Pancreas (tissue), 10 donors: ENCODE results near the gene VWDE. TPM values are rescaled to one million over a fixed set of nuclear protein-coding genes. Genes with fewer than 3 reads are reported as not detected.

Experiments
- ATAC-seq, 4 donors: fragments of 200-7000 bp; cut with Tn5 transposase; one replicate each; pipeline versions ENCODE4 v1.8.0 to v1.9.1; 2020; ENCODE audit warnings: mild to moderate bottlenecking in 4 of 4, moderate library complexity in 4 of 4
- DNase-seq, 6 donors: peaks; one replicate each; pipeline ENCODE4 v3.0.0-alpha.2; 2020
- FAIRE-seq: peaks from 2 replicates; lab custom pipeline; 2012; peaks lifted over from hg19 to GRCh38; lab: Jason Lieb, UNC
- H3K27ac ChIP-seq, 4 donors: fragments of 200-600 bp; sonication (generic); 1 replicate in 3 of 4; 2 replicates in 1 of 4; pipeline versions ENCODE4 v1.5.0 to v1.8.0; 2020
- H3K27me3 ChIP-seq, 4 donors: fragments of 200-600 bp; one replicate each; pipeline ENCODE4 v1.8.0; 2021
- H3K36me3 ChIP-seq, 3 donors: fragments of 200-600 bp; sonication (generic) in 1 of 3; one replicate each; pipeline versions ENCODE4 v1.5.0 to v1.8.0; 2020 to 2021
- H3K4me1 ChIP-seq, 3 donors: fragments of 200-600 bp; one replicate each; pipeline ENCODE4 v1.8.0; 2021
- H3K4me3 ChIP-seq, 4 donors: fragments of 200-600 bp; sonication (generic) in 2 of 4; one replicate each; pipeline versions ENCODE4 v1.5.0 to v1.8.0; 2020 to 2021
- H3K9me3 ChIP-seq, 4 donors: fragments of 200-600 bp; one replicate each; pipeline ENCODE4 v1.8.0; 2021
- CTCF ChIP-seq, 4 donors: fragments of 200-600 bp; sonication (generic) in 3 of 4; IDR thresholded peaks; one replicate each; pipeline versions ENCODE4 v1.5.0 to v1.8.0; 2021; ENCODE audit warnings: antibody characterized with exemption in 4 of 4
- WGBS, 2 donors: extraction: QIAGEN DNeasy Blood & Tissue Kit; methylation state at CpG; one replicate each; pipeline ENCODE4 v1.1.7; 2013; 5-methylcytosine and 5-hydroxymethylcytosine counted together
- intact Hi-C, 3 donors: fragments of 100-400 bp; cut with DNase I; formaldehyde crosslinking; loops; one replicate each; pipeline versions ENCODE4 v1.11.1 to v1.14.2; 2022
- polyA plus RNA-seq, 2 donors: library from polyadenylated mRNA; stranded (reverse); fragments of 200-250 nt; gene quantifications; one replicate each; pipeline ENCODE4 v1.2.3, GENCODE V29; 2013
- total RNA-seq, 6 donors: library from RNA; stranded (reverse); fragmentation: NEBNext Ultra II Directional in 4 of 6; extraction: Animal tissue kit (Norgen Biotek cat#: 25700) in 4 of 6; gene quantifications; one replicate each; pipeline versions ENCODE4 v1.2.1 to v1.2.4, GENCODE V29; 2021 to 2023
- donor health status: healthy with polysubstance abuse.
- donor health status: DM: no; HTN: no; CAD: no; lungs with moderate emphysema.
- donor health status: DM: no; HTN: no; CAD: no.
- donor health status: control.
- donor health status: control.
- donor health status: Bipolar disorder and iron deficiency.
- donor health status: DM: yes; HTN: yes; CAD: no.
- donor health status: DM: no; HTN: no; CAD: no.
- donor health status: DM: no; HTN: no; CAD: no.
- donor health status: DM: yes; HTN: yes; CAD: no.

The VWDE gene
- total and polyA plus RNA-seq, 8 donors, result 0.37 to 7.9 (median 1.2) TPM

DNA sequence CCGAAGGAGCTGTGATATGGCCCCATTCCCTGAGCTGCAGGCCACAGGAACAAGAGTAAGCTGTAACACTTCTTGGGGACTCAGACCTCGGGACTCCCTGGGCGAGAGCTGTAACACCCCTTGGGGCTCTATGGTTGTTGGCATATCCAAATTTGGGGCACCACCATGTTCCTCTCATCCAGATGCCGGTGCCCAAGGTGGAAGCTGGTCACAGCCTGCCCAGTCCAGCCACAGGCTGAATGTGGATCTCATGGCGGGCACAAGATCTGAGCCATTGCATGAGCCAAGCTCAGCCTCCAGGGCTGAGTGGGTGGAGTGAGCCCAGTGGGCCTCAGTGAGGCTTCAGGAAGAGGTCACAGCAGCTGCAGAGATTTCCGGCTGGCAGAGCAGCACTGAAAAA lies 113.7 kb downstream of the VWDE start:
- Histone ChIP-seq H3K36me3 (no peaks in the 10 kb centered on the region), H3K4me3 (no peak overlapping the region), H3K9me3 (no peaks in the 10 kb centered on the region), H3K4me1 (no peaks in the 10 kb centered on the region), H3K27ac (no peak overlapping the region), H3K27me3 (no peaks in the 10 kb centered on the region)
- WGBS, 2 donors, result 73 to 87% methylated on average over 6 of the region's 6 CpGs
- intact Hi-C loops, result no loop called here
- FAIRE-seq (no peak), DNase-seq (no peak), ATAC-seq (no peak)
- TF ChIP-seq CTCF (IDR thresholded peaks at IDR 0.05), result no peak

DNA sequence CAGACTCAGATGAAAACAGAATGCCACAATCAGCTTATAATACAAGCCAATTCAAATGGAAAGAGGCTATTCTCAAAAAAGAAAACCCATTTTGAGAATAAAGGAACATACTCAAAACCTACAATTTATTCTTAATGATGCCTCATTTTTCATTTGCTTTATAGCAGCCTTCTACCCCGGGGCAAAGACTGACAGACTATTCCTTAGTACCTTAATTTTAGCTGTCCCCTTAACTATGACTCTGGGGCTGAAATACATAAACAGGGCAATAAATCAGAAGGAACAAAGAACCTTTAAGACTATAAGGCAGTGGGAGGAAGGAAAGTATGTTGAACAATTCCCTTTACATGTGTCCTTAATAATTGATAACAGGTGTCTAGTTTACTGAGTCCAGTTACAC lies 115.8 kb downstream of the VWDE start:
- Histone ChIP-seq H3K27me3 (no peaks in the 10 kb centered on the region), H3K27ac (no peak overlapping the region), H3K4me1 (no peaks in the 10 kb centered on the region), H3K36me3 (no peaks in the 10 kb centered on the region), H3K4me3 (no peak overlapping the region), H3K9me3 (no peaks in the 10 kb centered on the region)
- no peak for TF ChIP-seq CTCF (IDR thresholded peaks at IDR 0.05)
- WGBS, 2 donors, result 36 to 42% methylated on average over 1 of the region's 1 CpG
- DNase-seq, result no peak
- FAIRE-seq, result no peak
- ATAC-seq, result no peak
- intact Hi-C loops, result no loop called here

DNA sequence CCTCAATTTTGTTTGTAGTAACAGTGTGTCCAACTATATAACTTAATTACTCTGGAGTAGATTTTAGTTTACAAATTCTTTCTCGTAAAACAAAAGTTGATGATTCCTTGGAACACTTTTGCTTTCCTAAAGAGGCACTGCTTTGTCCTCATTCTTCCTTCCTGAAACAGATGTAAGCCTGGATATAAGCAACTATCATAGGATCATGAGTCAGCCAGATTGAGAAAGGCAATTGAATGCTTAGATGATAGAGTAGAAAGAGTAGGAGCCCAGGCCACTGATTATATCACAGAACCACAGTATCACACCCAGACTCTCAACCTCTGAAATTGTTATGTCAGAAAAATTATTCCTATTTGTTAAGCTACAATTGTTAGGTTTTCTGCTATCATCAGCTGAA lies 122.6 kb downstream of the VWDE start:
- intact Hi-C loops, result no loop called here
- WGBS, 2 donors, result 70 to 73% methylated on average over 1 of the region's 1 CpG
- Histone ChIP-seq H3K4me1 (no peaks in the 10 kb centered on the region), H3K27me3 (no peaks in the 10 kb centered on the region), H3K36me3 (no peaks in the 10 kb centered on the region), H3K4me3 (no peak overlapping the region), H3K9me3 (no peaks in the 10 kb centered on the region), H3K27ac (no peak overlapping the region)
- no peak for ATAC-seq
- no peak for FAIRE-seq
- DNase-seq, result no peak
- TF ChIP-seq CTCF (IDR thresholded peaks at IDR 0.05), result no peak

Other genes starting within 250 kb of the VWDE start
- gene TMEM106B, start 192.6 kb downstream of the VWDE start, total RNA-seq, result 10 to 100 TPM; 12.8 to 29.6 (median 19.8) TPM
- 10 to 100 TPM in 1 of 2 donors, 1 to 10 TPM in 1; 4.4 to 10.8 TPM for gene TMEM106B, start 192.6 kb downstream of the VWDE start, polyA plus RNA-seq
- 1 to 10 TPM in 3 of 6 donors, under 1 TPM in 3; 0.39 to 6.1 (median 1.1) TPM for gene SCIN, start 166.9 kb upstream of the VWDE start, total RNA-seq
- gene SCIN, start 166.9 kb upstream of the VWDE start, polyA plus RNA-seq, result 1 to 10 TPM in 1 of 2 donors, under 1 TPM in 1; 0.61 to 3.3 TPM